SHP77 treated with DMSO at 0.1 percent for 48 hours (cell line): ENCODE results near the gene DDX51.
"Not testable (repeated sequence)": the region's sequence is repeated elsewhere in the genome, so short reads cannot be mapped to it uniquely, and the experiment has no call there.

Experiments used
- DNase-seq: peaks from one replicate; lab custom pipeline; 2025; lab: John Stamatoyannopoulos, UW

DDX51 gene

DNA sequence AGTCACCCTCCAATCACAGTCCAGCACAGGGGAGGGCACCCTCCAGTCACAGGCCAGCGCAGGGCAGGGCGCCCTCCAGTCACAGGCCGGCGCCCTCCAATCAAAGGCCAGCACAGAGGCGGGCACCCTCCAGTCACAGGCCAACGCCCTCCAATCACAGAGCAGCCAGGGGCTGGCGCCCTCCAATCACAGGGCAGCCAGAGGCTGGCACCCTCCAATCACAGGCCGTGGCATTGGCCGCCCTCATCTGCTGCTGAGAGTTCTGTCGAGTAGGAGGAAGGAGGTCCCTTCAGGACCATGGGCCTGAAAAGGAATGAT is 26.6 kb downstream of the DDX51 start:
- no peak for DNase-seq

DNA sequence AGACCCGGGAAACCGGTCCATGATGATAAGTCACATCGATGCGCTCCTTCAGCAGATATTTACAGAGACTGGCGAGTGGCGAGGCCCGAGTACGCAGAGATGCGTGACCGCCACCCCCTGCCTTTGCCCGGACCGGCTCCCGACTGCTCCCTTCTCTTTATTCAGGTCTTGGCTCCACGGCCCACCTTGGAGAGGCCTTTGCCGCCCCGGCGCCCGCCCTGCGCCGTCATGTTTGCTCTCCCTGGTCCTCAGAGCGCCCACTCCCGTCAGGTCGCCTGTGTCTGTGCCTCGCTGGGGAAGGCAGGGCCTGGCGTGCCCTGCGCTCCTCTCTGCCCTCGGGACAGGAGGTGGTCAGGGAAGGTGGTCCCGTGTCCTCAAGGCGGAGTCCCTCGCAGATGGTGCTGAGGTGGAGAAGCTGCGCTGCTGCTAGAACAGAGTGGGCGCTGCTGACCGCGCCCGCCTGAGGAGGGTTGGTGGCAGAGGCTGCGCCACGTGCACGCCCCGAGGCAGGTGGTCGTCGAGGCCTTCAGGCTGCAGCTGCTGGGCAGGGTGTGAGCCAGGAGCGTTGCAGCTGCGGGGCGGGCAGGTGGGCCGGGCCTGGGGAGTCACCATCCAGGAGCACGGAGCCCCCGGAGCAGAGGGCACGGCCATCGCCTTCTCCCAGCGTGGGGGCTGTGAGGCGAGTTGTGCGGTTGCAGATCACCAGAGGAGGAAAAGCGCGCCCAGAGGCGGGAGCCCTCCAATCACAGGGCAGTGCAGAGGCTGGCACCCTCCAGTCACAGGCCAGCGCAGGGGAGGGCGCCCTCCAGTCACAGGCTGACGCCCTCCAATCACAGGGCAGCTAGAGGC is 27.2 kb downstream of the DDX51 start:
- DNase-seq: no peak

DNA sequence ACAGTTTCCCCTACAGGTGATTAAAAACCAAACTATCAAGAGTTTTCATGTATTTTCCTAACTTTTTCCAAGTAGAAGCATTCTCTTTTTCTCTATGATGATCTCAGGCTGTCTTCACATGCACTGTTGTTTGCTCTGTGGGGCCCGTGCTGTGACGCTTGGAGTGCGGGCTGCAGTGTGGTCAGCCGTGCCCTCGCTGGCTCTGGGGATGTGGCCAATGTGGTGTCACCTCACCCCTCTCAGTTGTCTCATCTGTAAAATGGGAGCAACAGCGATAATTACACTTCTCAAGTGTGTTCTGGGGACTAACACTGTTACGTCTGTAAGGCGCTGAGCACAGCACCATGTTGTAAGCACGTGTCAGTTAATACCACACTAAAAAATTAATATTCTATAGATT is 28.6 kb downstream of the DDX51 start:
- no peak for DNase-seq

DNA sequence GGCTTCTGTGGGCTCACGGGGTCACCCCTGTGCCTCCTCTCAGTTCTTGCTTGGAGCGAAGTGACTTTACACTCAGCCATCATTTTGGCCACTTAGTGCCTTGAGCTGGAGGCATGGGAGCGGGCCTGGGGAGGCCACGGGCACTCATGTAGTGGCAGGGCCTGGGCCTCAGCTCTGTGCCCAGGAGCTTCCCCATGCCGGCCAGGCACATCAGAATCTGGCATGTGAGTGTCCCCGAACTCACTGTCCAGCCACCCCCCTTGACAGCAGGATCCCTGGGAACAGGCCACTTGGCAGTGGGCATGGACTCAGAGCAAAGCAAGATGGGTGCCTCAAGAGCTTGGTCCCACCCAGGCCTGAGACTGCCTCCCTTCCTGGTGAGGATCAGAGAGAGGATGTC is 29.5 kb downstream of the DDX51 start:
- DNase-seq: no peak

DNA sequence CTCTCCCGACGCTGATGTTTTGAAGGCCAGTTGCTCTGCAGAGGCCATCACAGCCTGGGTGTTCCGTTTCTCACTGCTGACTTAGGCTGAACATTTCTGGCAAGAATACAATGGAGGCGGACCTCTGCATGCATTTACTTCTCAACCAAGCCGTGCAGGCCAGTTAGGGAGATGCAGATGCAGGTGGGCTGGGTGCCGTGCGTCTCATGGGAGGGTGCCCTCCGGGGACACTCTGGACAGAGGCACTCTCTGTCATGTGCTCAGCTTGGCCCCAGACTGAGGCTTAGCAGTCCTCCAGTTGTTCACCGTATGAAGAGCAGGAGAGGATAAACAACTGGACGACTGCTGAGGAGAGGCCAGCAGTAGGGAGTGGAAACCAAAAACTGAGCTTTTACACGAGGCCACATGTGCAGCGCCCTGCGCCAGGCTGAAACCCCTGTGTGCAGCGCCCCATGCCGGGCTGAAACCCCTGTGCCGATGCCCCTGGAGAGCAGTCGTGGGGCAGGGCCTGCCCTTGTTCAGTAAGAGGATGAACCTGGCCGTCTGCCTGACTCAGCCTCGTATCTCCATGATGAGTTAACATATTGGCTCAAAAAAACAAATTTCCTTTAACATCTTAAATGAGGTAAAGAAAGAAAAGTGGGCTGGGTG is 32.3 kb downstream of the DDX51 start:
- no peak for DNase-seq

DNA sequence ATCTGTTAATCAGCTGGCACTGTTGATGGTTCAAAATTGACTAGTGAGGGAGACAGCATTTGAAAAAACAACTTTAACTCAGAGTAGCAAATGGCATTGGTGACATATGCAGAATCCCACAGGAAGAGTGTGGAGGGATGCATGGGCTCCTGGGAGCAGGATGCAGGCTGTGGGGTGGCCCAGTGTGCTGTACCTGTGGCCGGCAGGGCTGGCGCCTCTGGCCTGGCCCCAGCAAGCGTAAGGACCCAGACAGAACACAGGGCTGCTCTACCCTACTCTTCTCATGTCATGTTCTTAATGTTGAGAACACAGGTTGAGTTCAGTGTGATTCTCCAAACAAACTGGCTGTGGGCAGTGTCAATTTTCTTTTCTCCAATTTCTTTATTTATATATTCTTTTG is 33.4 kb downstream of the DDX51 start:
- DNase-seq: no peak

DNA sequence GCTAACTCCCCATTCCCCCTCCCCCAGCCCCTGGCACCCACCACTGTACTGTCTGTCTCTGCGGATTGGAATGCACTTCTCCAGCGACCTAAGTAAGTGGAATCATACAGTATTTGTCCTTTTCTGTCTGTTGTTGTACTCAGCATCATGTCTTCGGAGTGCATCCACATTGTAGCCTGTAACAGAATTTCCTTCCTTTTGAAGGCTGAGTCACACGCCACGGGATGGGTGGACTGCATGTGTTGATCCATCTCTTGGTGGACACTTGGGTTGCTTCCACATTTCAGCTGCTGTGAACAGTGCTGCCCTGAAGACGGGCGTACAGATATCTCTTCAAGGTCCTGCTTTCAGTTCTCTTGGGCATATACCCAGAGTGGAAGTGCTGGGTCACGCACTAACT is 34.4 kb downstream of the DDX51 start:
- no peak for DNase-seq

DNA sequence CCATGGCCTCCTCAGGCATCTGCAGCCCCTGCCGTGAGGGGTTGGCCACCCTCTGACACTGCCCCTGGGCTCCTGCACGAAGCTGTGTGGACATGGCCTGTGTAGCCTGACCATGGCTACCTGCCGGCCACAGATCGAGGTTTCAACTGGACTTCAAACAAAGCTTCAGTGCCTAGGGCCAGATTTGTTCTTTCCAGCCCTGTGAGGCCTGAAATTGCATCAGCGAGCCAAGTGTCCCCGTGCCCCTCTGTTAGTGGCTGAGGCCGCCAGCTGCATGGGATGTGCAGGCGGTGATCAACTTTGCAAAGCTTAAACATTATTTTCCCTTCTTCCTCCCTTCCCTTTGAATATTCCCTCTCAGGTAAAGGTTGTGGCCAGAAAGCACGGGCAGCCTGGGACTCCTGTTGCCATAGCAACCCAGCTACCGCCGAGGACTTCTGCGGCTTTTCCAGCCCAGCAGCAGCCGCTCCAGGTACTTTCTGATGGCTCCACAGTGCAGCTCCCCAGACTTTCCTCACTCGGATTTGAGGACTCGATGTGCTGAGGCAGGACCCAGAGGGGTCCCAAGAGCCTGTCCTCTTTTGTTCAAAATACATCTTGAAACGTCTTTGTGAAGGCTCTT is 35.8 kb downstream of the DDX51 start:
- no peak for DNase-seq

DNA sequence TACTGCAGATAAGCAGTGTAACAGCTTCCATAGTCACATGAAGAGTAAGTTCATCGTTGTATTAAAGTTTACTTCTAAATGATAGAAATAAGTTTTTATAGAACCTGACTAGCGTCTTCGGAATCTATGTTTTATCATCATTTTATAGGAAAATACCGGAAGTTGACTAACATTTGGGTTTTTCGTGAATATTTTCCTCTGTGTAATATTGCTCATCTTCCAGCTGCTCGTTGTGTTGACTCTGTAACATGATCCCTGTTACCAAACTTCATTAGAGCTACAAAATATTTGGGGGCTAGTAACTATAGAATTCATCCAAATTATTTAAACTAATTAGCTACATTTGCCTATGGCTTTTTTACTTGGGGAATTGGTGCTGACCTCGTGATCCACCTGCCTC is 37.2 kb downstream of the DDX51 start:
- DNase-seq: no peak

DNA sequence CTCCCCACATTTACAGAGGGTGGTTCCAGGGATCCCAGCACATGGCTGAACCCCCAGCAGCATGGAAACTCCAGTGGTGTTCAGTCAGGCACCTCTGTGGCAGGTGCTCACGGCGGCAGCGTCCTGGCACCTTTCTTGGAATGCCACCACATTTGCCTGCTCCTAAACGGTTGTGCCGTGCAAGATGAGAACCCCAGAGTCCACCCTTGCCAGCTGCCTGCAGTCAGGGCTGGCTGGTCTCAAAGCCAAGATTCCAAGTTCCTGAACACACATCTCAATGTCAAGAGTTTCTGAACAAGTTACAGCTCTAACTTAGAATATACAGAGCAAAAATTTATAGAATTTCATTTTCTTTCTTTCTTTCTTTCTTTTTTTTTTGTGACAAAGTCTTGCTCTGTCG is 38.7 kb downstream of the DDX51 start:
- DNase-seq: no peak

DNA sequence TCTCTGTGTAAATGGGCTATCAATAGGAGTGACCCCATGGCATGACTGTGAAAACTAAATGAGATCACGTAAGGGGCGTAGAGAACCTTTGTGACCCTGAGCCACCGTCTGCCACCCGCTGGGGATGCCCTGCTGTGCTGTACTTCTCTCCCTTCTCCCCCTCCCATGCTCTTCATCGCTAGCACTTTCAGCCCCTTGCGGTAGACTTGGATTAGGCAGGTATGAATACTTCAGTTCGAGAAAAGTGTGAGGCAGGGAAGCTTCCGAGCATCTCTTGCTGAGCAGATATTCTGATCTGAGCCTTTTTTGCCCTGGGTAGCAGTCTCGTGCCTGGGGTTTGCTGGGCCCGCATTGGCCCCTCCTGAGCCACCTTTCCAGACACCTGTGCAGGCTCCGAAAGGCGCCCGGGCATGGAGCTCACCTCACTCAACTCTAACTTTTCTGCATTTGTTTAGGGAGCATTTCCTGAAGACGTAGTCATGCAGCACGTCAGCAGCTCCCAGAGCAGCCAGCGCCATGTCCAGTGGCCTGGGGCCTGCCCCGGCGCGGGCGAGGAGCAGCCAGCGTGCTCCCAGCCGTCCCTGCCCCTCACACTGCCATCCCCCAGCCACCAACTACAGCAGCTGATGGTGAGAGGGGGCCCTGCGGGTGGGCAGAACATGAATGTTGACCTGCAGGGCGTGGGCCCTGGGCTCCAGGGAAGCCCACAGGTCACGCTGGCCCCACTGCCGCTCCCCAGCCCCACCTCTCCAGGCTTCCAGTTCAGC is 40.4 kb downstream of the DDX51 start:
- DNase-seq: no peak

DNA sequence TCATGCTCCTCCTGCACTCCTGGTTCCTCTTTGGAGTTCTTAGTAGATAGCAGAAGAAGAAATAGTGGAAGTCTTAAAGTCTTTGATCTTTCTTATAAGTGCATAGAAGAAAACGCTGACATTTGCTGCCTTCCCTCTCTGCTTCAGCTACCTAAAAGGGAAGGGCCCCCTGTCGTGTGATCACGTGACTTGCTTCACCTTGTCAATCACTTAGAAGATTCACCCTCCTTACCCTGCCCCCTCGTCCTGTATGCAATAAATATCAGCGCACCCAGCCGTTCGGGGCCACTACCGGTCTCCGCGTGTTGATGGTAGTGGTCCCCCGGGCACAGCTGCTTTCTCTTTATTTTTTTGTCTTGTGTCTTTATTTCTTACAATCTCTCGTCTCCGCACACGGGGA is 41.0 kb downstream of the DDX51 start:
- DNase-seq: not testable (repeated sequence)

DNA sequence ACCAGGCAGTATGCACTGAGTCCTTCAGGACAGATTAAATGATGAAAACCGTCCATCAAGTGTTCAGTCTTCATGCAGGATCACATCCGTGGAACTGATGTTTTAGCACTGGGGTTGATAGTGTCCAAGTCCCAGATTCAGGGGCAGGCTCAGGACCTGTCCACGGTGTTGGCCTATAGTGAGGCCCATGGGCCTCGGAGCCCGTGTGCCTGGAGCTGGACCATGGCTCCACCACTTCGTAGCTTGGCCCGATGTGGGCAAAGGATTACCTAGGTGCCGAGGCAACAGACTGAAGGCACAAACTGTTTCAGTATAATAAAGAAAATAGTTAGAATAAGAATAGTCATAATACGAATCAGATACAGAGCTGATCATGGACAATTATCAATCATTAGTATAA is 41.8 kb downstream of the DDX51 start:
- no peak for DNase-seq

DNA sequence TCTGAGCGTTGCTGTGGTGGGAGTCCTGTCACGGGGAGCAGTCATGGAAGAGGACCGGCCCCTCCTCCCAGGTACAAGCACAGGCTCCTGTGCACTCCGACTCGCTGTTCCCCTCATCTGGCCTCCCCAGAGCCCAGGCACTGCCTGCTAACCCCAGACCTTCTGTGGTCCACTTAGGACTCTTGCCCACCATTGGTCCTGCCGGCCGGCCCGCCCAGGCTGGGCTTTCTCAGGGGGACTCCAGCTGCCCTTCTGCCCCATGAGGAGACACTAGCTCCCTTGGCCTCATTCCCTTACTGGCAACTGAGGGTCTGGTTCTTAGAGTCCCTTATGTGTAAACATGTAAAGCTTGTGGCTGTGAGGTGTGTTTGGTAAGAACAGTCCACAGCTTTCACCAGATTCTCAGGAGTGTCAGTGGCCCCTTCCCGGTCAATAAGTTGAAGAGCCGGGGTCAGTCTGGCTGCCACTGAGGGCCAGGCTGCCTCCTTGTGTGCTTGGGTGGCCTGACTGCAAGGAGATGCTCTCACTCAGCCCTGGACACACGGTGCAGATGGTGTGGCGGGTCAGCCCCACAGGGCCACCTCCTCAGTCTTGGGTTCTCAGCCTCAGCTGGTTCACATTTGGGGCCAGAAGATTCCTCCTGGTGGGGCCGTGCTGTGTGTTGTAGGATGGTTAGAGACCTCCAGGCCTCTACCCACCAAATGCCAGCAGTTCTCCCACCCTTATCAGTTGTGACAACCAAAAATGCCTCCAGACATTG is 43.6 kb downstream of the DDX51 start:
- no peak for DNase-seq

DNA sequence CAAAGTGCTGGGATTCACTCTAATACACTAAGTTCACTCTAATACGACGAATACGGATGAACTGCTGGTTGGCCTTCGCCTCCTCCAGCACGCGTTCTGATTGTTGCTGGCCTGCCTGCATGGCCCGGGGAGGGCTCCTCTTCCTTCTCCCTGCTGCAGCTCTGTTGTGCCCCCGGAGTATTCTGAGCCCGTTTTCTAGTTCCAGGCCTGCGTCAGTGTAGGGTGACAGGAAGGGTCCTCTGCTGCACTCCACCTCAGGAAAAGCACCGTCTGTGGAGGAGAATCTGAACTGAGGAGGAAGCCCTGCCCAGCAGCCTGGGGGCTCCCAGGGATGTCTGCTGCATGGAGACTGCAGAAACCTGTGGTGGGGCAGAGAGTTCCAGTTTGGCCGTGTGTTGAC is 44.4 kb downstream of the DDX51 start:
- DNase-seq: no peak

DNA sequence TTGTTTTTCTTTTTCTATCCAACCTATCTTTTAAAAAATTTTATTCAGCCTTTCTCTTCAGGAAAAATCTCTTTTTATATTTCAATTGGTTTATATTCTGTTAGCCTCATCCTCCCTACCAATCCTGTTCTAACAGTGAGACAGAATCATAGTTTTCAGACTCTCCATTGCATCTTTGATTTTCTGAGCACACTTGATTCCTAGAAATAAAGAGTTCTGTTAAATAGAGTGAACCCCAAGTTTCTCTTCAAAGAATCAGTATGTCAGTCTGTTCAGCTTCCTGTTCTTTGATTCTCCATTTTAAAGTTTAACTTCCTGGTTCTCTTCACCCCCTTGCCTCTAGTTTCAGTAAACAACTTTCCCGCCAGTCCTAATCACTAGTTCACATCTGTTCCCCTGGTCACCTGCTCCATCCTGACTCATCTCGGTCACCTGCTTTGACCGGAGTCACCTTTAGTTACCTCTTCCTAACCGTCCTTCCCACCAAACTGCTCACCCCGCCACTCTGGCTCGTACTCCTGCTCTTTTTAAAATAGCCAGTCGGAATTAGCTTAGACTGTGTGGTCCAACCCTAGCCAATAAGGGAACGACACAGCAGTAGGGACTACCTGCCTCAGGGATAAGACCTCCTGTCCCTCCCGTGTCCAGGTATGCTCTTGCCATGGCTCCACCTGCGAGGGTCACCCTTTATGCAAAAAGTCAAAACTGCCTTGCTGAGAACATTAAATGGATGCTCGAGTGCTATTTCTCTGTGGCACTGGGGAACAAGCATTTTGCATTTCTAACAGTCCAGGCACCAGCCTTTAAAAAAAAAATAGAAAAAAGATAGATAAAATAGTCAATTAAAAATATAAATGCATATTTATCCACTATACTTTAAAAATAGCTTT is 48.4 kb downstream of the DDX51 start:
- DNase-seq: no peak

DNA sequence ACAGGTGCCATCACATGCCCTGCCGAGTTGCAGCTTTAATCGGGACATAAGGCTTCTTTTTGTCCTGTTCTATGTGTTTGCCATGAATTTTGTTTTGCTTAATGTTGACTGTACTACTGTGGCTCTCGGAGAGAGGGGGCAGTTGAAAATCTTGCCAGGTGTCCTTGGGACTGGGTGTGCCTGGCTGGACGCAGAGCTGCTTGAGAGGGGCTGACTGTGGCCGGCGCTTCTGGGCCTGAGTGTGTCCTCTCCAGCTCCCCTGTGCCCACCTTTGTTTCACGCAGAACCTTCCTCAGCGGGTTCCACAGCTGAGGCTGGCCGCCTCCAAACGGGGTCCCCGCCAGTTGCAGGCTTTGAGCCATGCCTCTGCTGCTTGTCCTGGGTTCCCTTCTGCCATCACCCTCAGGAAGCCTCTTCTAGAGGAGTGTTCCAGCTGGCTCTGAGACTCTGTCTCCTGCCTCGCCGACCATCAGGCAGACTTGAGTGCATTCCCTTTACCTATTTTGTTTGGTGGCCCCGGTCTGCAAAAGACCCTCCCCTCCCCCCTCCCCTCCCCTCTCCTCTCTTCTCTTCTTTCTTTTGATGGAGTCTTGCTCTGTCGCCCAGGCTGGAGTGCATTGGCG is 49.7 kb downstream of the DDX51 start:
- no peak for DNase-seq

DNA sequence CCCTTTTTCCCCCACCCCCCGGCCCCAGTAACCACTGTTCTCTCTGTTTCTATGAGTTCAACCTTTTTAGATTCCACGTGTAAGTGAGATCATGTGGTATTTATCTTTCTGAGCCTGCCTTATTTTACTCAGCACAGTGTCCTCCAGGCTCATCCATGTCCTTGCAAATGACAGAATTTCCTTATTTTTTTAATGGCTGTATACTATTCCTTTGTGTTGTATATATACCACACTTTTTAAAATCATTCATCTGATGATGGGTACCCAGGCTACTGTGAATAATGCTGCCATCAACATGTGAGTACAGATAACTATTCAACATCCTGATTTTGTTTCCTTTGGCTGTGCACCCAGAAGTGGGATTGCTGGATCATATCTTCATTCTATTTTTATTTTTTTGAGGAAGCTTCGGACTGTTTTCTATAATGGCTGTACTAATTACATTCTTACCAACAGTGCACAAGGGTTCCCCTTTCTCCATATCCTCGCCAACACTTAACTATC is 54.7 kb downstream of the DDX51 start:
- DNase-seq: no peak
